Panc1 (cell line): Measurements from ENCODE around the gene SYT9. TPM values are rescaled to one million over a fixed set of nuclear protein-coding genes. Genes with fewer than 3 reads are reported as not detected.

Experiments
- ATAC-seq: fragments of 200-7000 bp; cut with Tn5 transposase; 2 replicates; pipeline ENCODE4 v1.9.1; 2020; ENCODE audit warnings: mild to moderate bottlenecking, moderate library complexity
- BruUV-seq: library from RNA; stranded (reverse); fragments of 400-500 nt; replicated peaks from 2 replicates; lab custom pipeline; 2021; lab: Mats Ljungman, UMichigan
- CTCF ChIA-PET: fragments of 300-600 bp; sonication (Branson Sonifier 250); formaldehyde crosslinking; loops from one replicate; lab custom pipeline; 2022; ENCODE audit warnings: antibody characterized with exemption; lab: Charles Lee
- POLR2A ChIA-PET: fragments of 300-600 bp; sonication (Branson Sonifier 250); formaldehyde crosslinking; loops from one replicate; lab custom pipeline; 2022; ENCODE audit warnings: antibody characterized with exemption; lab: Charles Lee
- DNase-seq: peaks from one replicate; pipeline ENCODE4 v3.0.0-alpha.2; 2010; ENCODE audit warnings: low read depth, low spot score
- H3K27ac ChIP-seq: 2 replicates; pipeline ENCODE4 v1.5.1; 2011; ENCODE audit warnings: mild to moderate bottlenecking, low read length, inconsistent platforms
- H3K27me3 ChIP-seq: fragments of 200-500 bp; sonication (Bioruptor generic); 2 replicates; pipeline ENCODE4 v1.6.0; 2014; ENCODE audit warnings: low read length, inconsistent platforms; ENCODE audit not compliant: control insufficient read depth, insufficient read depth
- H3K36me3 ChIP-seq: fragments of 200-500 bp; sonication (Bioruptor generic); 2 replicates; pipeline ENCODE4 v1.5.1; 2014; ENCODE audit warnings: inconsistent platforms, mild to moderate bottlenecking, low read length, moderate library complexity; ENCODE audit not compliant: control insufficient read depth, insufficient read depth
- H3K4me1 ChIP-seq: 2 replicates; pipeline ENCODE4 v1.5.1; 2011; ENCODE audit warnings: inconsistent platforms, mild to moderate bottlenecking, low read length, moderate library complexity; ENCODE audit not compliant: control insufficient read depth, insufficient read depth
- H3K4me3 ChIP-seq, 2 experiments: 2 replicates each; pipeline ENCODE4 v1.5.1; 2011 to 2012; ENCODE audit warnings: low read depth in 2 of 2, low read length in 2 of 2, mild to moderate bottlenecking in 2 of 2, inconsistent platforms in 1 of 2, moderate library complexity in 1 of 2
- H3K9me3 ChIP-seq: fragments of 200-500 bp; sonication (Bioruptor generic); 2 replicates; pipeline ENCODE4 v1.5.1; 2014; ENCODE audit warnings: low read depth, mild to moderate bottlenecking, inconsistent platforms, low read length, moderate library complexity; ENCODE audit not compliant: control insufficient read depth, insufficient read depth
- POLR2AphosphoS5 ChIP-seq: IDR thresholded peaks from 2 replicates; pipeline ENCODE4 v1.6.1; 2012; ENCODE audit warnings: mild to moderate bottlenecking, low read depth, low read length, moderate library complexity
- SIN3A ChIP-seq: IDR thresholded peaks from 2 replicates; pipeline ENCODE4 v1.6.1; 2012; ENCODE audit warnings: low read depth, mild to moderate bottlenecking, low read length, moderate library complexity, borderline replicate concordance; ENCODE audit not compliant: insufficient read depth
- TCF7L2 ChIP-seq: IDR thresholded peaks from 2 replicates; pipeline ENCODE4 v1.6.1; 2011; ENCODE audit warnings: mild to moderate bottlenecking, low read depth, low read length, inconsistent platforms
- in situ Hi-C: cut with HindIII; loops from 2 replicates; pipeline ENCODE4 v1.10.0; 2016; ENCODE audit warnings: low sequenced_read_pairs, low pct_unique_long_range_greater_than_20kb
- intact Hi-C: fragments of 100-400 bp; cut with micrococcal nuclease; formaldehyde crosslinking; loops from one replicate; pipeline ENCODE4 v1.10.0; 2022; ENCODE audit not compliant: unreplicated experiment
- total RNA-seq: library from RNA; stranded (reverse); gene quantifications from one replicate; pipeline ENCODE4 v1.2.1, GENCODE V29; 2021; ENCODE audit not compliant: unreplicated experiment
- TF ChIP-seq, protein P1 (sequence below), 2 experiments: IDR thresholded peaks; 2 replicates each; pipeline ENCODE4 v1.6.1; 2011 to 2012; ENCODE audit warnings: low read depth in 2 of 2, control low read depth in 1 of 2, low read length in 1 of 2, mild to moderate bottlenecking in 1 of 2, moderate library complexity in 1 of 2; ENCODE audit not compliant: insufficient read depth in 1 of 2
- TF ChIP-seq, protein P2 (sequence below): fragments of 450-650 bp; IDR thresholded peaks from 2 replicates; pipeline ENCODE4 v1.5.1; 2017; ENCODE audit warnings: mild to moderate bottlenecking

The SYT9 gene
- total RNA-seq, 1 experiment from 2014 or later = 3.7 TPM

DNA sequence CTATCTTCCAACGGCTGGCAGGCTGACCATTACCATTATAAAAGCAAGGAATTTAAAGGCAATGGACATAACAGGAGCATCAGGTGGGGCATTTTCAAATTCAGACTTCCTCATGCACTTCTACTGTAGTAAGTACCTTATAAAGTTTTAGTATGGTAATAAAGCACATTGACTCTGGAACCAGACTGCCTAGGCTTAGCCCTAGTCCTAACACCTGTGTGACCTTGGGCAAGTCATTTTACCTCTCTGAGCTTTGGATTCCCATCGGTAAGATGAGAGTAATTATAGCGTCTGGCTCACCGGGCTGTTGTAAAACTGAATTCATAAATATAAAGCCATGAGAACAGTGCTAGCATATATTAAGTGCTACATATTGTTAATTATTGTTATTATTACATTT, 164.4 kb downstream of the SYT9 start:
- in situ Hi-C loops = no loop called here
- CTCF ChIA-PET = no interaction called here
- ATAC-seq = no peak

GRCh38 chr11:7417328-7417727, 165.6 kb downstream of the SYT9 start:
- in situ Hi-C loops (no loop called here), intact Hi-C loops (no loop called here)
- H3K27ac ChIP-seq = no peak overlapping the region
- no peaks in the 10 kb centered on the region for H3K9me3 ChIP-seq
- CTCF ChIA-PET = no interaction called here
- peaks cover 11% of the 10 kb centered on the region for H3K4me1 ChIP-seq
- no peaks in the 10 kb centered on the region for H3K36me3 ChIP-seq
- no TSS peak for BruUV-seq
- TF ChIP-seq POLR2AphosphoS5 (no peak), TCF7L2 (no peak), SIN3A (no peak)
- TF ChIP-seq, protein P1, sequence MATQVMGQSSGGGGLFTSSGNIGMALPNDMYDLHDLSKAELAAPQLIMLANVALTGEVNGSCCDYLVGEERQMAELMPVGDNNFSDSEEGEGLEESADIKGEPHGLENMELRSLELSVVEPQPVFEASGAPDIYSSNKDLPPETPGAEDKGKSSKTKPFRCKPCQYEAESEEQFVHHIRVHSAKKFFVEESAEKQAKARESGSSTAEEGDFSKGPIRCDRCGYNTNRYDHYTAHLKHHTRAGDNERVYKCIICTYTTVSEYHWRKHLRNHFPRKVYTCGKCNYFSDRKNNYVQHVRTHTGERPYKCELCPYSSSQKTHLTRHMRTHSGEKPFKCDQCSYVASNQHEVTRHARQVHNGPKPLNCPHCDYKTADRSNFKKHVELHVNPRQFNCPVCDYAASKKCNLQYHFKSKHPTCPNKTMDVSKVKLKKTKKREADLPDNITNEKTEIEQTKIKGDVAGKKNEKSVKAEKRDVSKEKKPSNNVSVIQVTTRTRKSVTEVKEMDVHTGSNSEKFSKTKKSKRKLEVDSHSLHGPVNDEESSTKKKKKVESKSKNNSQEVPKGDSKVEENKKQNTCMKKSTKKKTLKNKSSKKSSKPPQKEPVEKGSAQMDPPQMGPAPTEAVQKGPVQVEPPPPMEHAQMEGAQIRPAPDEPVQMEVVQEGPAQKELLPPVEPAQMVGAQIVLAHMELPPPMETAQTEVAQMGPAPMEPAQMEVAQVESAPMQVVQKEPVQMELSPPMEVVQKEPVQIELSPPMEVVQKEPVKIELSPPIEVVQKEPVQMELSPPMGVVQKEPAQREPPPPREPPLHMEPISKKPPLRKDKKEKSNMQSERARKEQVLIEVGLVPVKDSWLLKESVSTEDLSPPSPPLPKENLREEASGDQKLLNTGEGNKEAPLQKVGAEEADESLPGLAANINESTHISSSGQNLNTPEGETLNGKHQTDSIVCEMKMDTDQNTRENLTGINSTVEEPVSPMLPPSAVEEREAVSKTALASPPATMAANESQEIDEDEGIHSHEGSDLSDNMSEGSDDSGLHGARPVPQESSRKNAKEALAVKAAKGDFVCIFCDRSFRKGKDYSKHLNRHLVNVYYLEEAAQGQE (IDR thresholded peaks at IDR 0.05; ENCODE audit: insufficient read depth in 1 of 2, low read depth in 2 of 2, low read length in 1 of 2) = no peak
- no peak for DNase-seq
- POLR2A ChIA-PET = no interaction called here
- ATAC-seq = no peak
- no peak overlapping the region for H3K4me3 ChIP-seq
- H3K27me3 ChIP-seq = no peaks in the 10 kb centered on the region

More for the DNA sequence above, 164.4 kb downstream of the SYT9 start:
- H3K36me3 ChIP-seq = no peaks in the 10 kb centered on the region
- intact Hi-C loops = no loop called here
- POLR2A ChIA-PET = no interaction called here
- TF ChIP-seq, protein P1 (IDR thresholded peaks at IDR 0.05; ENCODE audit: insufficient read depth in 1 of 2, low read depth in 2 of 2, low read length in 1 of 2) = no peak
- TF ChIP-seq POLR2AphosphoS5 (no peak), TCF7L2 (no peak), SIN3A (no peak)
- TF ChIP-seq, protein P2, sequence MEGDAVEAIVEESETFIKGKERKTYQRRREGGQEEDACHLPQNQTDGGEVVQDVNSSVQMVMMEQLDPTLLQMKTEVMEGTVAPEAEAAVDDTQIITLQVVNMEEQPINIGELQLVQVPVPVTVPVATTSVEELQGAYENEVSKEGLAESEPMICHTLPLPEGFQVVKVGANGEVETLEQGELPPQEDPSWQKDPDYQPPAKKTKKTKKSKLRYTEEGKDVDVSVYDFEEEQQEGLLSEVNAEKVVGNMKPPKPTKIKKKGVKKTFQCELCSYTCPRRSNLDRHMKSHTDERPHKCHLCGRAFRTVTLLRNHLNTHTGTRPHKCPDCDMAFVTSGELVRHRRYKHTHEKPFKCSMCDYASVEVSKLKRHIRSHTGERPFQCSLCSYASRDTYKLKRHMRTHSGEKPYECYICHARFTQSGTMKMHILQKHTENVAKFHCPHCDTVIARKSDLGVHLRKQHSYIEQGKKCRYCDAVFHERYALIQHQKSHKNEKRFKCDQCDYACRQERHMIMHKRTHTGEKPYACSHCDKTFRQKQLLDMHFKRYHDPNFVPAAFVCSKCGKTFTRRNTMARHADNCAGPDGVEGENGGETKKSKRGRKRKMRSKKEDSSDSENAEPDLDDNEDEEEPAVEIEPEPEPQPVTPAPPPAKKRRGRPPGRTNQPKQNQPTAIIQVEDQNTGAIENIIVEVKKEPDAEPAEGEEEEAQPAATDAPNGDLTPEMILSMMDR = no peak
- no peak for DNase-seq
- BruUV-seq = no TSS peak
- no peaks in the 10 kb centered on the region for H3K27me3 ChIP-seq
- no peak overlapping the region; the same call in 1 of the 2 replicates for H3K27ac ChIP-seq
- H3K9me3 ChIP-seq = peaks cover 7% of the 10 kb centered on the region; the same call in 1 of the 2 replicates
- peaks cover 11% of the 10 kb centered on the region for H3K4me1 ChIP-seq
- H3K4me3 ChIP-seq = no peak overlapping the region
